ENCODE results near the gene POSTN. TPM values are rescaled to one million over a fixed set of nuclear protein-coding genes. Genes with fewer than 3 reads are reported as not detected.

The POSTN gene
- total and polyA plus RNA-seq, 2 of the 4 experiments (the other 2 are of a cell fraction), result 32.6 to 44.7 TPM

- in situ Hi-C loops (cut with MboI; ENCODE audit: low sequenced_read_pairs) (no loop called here), dilution Hi-C loops (cut with HindIII; ENCODE audit: low sequenced_read_pairs, unreplicated experiment) (no loop called here), intact Hi-C loops (cut with micrococcal nuclease) (no loop called here)
- no peak overlapping the region for H2BK5ac ChIP-seq (ENCODE audit: low read depth, low read length, poor library complexity, severe bottlenecking)
- H2BK15ac ChIP-seq (ENCODE audit: low read depth, low read length), result peak overlapping the region; percentile 3; the same call in 1 of the 3 replicates
- H3K79me1 ChIP-seq (ENCODE audit: low read depth in 1 of 2, low read length in 2 of 2), result no peaks in the 10 kb centered on the region
- ChIA-PET CTCF (no interaction called here), POLR2A (ENCODE audit: unreplicated experiment) (interaction anchor here (0.6 kb wide), 1 partner anchor 430 kb away, joined by 3 read pairs; no protein-coding TSS in a partner anchor)
- no TSS peak for BruUV-seq (replicated peaks)
- H3K4me1 ChIP-seq (ENCODE audit: control insufficient read depth, insufficient read depth, low read length), result peaks cover 2% of the 10 kb centered on the region; the same call in 1 of the 2 replicates
- H3K4ac ChIP-seq (ENCODE audit: low read depth, low read length), result no peak overlapping the region; the same call in 1 of the 2 replicates
- H2AK5ac ChIP-seq (ENCODE audit: low read depth, low read length), result no peak overlapping the region
- H3K27ac ChIP-seq (ENCODE audit: insufficient read depth, low read length), result no peak overlapping the region
- WGBS, 2 experiments (ENCODE audit: extremely low coverage in 2 of 2, insufficient read length in 1 of 2), result no CpG with 5 or more reads among the region's 2 CpGs
- H3K18ac ChIP-seq (ENCODE audit: low read depth, low read length), result peak overlapping the region; percentile 47; the same call in 1 of the 2 replicates
- no peak overlapping the region for H2AFZ ChIP-seq (replicated peaks; ENCODE audit: low read length, poor library complexity)
- H2BK120ac ChIP-seq (ENCODE audit: low read depth, low read length), result peak overlapping the region; percentile 45; the same call in 1 of the 2 replicates
- H3K9me3 ChIP-seq (ENCODE audit: control insufficient read depth, insufficient read depth, low read length), result no peaks in the 10 kb centered on the region
- no peak overlapping the region for H4K8ac ChIP-seq (ENCODE audit: low read depth in 2 of 2, low read length in 2 of 2)
- H4K20me1 ChIP-seq (ENCODE audit: insufficient read depth, low read length), result no peaks in the 10 kb centered on the region
- no peak overlapping the region for H3K9ac ChIP-seq (ENCODE audit: low read depth, low read length)
- no peak overlapping the region for H4K5ac ChIP-seq (ENCODE audit: low read depth, low read length)
- H3K4me2 ChIP-seq (ENCODE audit: low read depth, low read length), result no peak overlapping the region
- H2AK9ac ChIP-seq (replicated peaks; ENCODE audit: low read depth, low read length, poor library complexity), result no peak overlapping the region
- H3K23ac ChIP-seq (ENCODE audit: low read depth, low read length), result no peak overlapping the region
- no peak overlapping the region for H3K56ac ChIP-seq (ENCODE audit: extremely low read depth, insufficient read depth, low read length)
- H4K91ac ChIP-seq (ENCODE audit: insufficient read depth, low read depth, low read length), result no peak overlapping the region
- ATAC-seq (ENCODE audit: low read depth) (no peak), DNase-seq (no peak)
- no peak overlapping the region for H2BK20ac ChIP-seq (ENCODE audit: low read depth, low read length)
- no peak overlapping the region for H3K14ac ChIP-seq (replicated peaks; ENCODE audit: low read depth, low read length)
- no peaks in the 10 kb centered on the region for H3K36me3 ChIP-seq (ENCODE audit: control insufficient read depth, insufficient read depth, low read length)
- no peak for TF ChIP-seq MXI1 (IDR thresholded peaks at IDR 0.05; ENCODE audit: borderline replicate concordance, low read depth, low read length)
- TF ChIP-seq, protein P1, sequence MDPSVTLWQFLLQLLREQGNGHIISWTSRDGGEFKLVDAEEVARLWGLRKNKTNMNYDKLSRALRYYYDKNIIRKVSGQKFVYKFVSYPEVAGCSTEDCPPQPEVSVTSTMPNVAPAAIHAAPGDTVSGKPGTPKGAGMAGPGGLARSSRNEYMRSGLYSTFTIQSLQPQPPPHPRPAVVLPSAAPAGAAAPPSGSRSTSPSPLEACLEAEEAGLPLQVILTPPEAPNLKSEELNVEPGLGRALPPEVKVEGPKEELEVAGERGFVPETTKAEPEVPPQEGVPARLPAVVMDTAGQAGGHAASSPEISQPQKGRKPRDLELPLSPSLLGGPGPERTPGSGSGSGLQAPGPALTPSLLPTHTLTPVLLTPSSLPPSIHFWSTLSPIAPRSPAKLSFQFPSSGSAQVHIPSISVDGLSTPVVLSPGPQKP (IDR thresholded peaks at IDR 0.05; ENCODE audit: borderline replicate concordance, low read depth, low read length), result no peak
- H3K4me3 ChIP-seq (ENCODE audit: insufficient read depth, low read depth, low read length), result no peak overlapping the region
- H3K27me3 ChIP-seq (ENCODE audit: control insufficient read depth, insufficient read depth, low read length), result no peaks in the 10 kb centered on the region
- no peaks in the 10 kb centered on the region for H3K9me1 ChIP-seq (ENCODE audit: insufficient read depth, low read length)
Measured at GRCh38 chr13:37539170-37539569, 59.4 kb downstream of the POSTN start.
